HPDE6-E6E7 (cell line): ENCODE data around the gene VAMP4.

ENCODE experiments used
- DNase-seq: peaks from one replicate; pipeline ENCODE4 v3.0.0; 2011; ENCODE audit warnings: missing footprints; ENCODE audit errors: extremely low spot score

VAMP4 gene, protein sequence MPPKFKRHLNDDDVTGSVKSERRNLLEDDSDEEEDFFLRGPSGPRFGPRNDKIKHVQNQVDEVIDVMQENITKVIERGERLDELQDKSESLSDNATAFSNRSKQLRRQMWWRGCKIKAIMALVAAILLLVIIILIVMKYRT

DNA sequence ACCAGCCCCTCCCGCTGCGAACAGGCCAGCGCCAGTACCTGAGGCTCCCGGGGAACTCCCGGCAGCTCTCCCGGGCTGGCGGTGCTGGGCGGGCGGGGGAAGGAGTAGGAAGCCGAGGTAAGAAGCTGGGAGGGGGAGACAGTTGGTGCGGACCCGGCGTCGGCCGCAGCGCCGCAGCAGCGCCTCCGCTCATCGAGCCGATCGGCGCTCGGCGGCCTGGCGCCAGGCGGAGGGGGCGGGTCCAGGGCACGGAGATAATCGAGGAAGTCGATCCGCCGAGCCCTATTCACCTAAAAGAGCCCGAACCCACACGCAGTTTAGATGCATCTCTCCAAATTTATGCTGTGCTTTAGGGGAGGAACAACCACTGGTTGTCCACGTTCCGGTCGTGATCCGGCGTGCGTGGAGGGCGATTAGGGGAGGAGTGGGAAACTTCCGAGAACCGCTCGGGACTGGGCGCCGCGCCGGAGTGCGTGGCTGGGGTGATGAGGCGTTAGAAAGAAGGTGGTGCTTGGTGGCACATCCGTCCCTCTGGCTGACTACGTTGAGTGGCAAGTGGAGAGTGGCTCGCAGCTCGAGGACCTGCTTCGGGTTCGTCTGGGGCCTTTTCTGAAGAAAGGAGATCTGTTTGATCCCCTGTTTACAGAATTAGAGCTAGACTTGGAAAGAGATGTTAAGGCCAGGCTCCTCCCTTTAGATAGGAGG lies at the start of gene VAMP4:
VAMP4 (minus strand) TSS at position 194 of the 705 bp plus-strand sequence. CDS start 3,651 bp downstream, outside the sequence.
- DNase-seq: peak; percentile 59

DNA sequence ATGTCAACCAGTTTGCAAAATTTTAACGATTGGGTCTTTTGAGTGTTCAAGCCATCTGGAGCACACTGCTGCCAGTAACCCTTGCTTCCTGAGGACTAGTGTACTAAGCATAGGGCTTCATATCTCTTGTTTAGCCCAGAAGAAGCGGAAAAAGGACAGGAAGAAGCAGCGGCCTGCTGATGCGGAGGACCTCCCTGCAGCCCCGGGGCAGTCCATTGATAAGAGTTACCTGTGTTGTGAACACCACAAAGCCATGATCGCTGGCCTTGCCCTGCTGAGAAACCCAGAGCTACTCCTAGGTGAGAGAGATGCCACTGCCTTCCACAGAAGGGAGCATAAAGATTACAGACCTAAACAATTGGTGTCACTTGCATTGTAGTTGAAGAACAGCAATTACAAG lies 48.5 kb upstream of the VAMP4 start:
- DNase-seq: no peak

DNA sequence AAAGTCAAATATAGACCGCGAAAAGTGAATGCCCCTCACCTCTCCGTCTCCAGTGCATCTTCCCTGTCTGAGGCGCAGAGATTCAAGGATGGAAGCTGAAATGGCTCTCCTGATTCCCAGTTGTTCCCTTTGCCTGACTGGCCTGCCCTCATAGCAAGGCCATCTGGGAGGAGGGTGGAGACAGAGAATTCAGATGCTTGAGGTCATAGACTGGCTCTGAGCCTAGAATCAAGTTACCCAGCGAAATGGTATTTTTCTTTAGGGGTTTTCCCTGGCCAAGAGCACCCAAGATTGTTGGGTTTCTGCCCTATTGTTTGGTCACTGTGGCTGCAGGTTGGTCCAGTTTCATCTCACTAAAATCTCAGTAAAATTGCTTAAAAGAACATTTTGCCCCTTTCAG lies 46.8 kb upstream of the VAMP4 start:
- no peak for DNase-seq

DNA sequence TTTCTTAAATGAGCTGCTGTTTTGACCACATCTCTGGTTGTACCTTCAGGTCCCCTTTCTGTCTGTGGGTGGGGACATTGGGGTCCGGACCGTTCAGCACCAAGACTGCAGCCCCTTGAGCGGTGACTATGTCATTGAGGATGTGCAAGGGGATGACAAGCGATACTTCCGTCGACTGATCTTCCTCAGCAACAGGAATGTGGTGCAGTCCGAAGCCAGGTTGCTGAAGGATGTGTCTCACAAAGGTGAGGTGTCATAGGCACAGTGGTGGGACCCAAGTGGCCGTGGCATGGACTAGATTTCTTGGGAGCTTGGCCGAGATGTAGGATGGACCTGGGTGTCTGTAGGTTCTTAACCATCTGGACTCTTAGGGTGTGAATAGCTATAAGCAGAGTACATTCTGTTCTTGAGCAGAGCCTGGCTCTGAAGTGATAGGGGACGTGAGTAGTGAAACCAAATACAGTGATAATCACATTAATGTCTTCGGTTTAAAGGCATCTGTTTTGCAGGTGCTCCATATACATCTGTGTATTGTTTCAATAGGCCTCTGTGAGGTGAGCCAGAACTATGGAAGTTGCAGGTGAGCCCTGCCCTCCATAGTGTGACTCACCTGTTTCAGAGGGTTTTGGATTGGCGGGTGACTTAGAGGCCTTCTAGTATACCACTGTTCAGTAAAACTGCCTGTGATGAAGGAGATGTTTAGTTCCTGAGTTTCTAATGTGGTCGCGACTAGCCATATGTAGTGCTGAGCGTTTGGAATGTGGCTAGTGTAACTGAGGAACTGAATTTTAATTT lies 46.0 kb upstream of the VAMP4 start:
- DNase-seq: no peak

DNA sequence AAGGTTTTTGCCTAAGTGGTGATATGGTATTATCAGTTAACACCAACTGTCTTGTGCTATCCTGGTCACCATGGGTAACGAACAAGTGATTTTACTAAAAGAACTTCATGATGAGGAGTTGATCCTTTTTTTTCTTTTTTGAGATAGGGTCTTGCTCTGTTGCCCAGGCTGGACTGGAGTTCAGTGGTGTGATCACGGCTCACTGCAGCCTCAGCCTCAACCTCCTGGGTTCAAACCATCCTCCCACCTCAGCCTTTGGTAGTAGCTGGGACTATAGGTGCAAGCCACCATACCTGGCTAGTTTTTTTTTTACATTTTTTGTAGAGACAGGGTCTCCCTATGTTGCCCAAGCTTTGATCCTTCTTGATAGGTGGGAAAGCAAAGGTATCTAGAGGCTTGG lies 44.7 kb upstream of the VAMP4 start:
- DNase-seq: no peak

DNA sequence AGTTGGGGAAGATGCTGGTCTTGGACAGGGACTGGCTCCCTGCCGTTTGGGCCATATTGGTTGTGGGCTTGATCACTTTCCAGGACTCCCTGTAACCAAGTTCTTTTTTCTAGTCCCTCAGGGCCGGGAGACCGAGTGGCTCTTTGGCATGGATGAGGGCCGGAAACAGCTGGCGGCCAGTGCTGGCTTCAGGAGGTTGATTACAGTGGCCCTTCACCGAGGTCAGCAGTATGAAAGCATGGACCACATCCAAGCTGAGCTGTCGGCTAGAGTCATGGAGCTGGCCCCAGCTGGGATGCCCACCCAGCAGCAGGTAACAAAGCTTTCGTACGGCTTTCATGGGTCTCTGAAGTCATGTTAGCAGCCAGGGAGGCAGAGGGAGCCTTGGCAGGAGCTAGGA lies 43.9 kb upstream of the VAMP4 start:
- no peak for DNase-seq

DNA sequence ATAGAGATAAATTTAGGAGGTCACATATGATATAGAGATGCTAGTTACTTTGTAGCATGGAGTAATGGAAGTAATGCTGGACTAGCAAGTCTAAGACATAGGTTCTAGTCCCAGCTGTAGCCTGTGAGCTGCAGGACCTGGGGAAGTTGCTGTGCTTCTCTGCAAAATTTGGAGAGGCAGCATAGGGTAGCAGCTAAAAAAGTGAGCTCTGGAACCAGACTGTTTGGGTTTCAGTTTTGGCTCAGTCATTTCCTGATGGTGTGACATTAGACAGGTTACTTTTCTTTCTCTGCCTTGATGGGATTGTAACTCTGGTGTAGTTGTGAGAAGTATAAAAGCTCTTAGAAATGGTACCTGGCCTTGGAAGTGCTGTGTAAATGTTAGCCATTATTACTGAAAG lies 42.9 kb upstream of the VAMP4 start:
- no peak for DNase-seq

DNA sequence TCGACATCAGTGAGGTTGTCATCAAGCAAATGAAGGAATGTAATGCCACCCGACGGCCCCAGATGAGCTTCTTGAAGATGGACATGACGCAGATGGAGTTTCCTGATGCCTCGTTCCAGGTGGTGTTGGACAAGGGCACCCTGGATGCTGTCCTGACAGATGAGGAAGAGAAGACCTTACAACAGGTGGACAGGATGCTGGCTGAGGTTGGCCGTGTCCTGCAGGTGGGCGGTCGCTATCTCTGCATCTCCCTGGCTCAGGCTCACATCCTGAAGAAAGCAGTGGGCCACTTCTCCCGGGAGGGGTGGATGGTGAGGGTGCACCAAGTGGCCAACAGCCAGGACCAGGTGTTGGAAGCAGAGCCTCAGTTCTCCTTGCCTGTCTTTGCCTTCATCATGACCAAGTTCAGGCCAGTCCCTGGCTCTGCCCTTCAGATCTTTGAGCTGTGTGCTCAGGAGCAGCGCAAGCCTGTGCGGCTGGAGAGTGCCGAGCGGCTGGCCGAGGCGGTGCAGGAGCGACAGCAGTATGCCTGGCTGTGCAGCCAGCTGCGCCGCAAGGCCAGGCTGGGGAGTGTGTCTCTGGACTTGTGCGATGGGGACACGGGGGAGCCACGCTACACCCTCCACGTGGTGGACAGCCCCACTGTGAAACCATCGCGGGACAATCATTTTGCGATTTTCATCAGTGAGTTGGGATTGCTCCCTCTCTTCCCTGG lies 42.1 kb upstream of the VAMP4 start:
- no peak for DNase-seq

DNA sequence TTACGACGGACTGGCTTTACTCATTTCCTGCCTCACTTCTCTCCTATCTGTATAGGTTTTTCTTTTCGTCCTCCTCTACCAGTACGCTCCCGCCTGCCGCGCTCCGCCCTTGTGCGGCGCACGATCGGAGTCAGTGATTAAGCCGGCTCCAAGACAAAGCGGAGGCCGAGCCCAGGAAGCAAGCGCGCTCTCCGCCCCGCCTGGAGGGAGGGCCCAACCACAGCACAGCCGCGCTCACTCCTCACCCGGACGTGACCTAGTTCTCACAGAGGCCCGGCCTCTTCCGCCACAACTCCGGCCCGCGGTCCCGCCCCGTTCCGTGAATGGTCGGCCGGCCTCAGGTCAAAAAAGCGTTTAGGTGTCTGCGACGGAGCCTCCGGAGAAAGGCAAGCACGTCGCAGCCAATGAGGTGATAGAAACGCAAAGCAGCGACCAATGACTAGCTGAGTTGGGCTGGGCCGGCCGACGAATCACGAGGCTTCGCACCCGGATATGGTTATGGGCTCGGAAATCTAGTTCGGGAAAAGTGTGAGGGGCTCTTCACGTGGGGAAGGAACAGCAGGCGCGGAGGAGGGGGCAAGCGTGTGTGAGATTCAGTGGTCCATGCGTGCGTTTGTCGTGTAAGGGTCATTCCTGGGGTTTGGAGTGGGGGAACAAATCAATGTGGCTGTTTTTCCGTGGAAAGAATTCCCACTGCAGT lies 39.5 kb upstream of the VAMP4 start, which contains the start of gene METTL13:
METTL13 (plus strand) TSS at position 485 of the 700 bp plus-strand sequence. CDS start 308 bp downstream, outside the sequence.
- DNase-seq: peak; percentile 98

DNA sequence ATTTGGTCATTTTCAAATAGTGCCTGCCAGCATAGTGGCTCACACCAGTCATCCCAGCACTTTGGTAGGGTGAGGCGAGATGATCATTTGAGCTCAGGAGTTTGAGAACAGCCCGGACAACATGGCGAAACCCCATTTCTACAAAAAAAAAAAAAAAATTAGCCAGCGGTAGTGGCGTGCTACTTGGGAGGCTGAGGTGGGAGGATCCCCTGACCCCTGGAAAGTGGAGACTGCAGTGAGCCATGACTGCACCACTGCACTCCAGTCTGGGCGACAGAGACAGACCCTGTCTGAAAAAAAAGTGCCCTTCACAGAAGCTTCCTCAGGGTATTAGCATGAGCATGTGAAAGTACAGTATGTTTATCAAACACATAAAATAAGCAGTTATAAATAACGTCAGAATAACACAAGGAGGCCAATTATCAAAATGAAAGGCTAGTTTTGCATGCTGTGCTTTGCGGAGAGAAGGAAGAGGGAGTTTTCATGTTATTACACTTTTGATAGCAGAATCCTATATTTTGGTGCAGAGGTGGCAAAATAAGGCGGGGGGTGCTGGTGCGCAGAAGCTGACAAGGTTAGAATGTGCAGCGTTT lies 38.8 kb upstream of the VAMP4 start:
- no peak for DNase-seq

DNA sequence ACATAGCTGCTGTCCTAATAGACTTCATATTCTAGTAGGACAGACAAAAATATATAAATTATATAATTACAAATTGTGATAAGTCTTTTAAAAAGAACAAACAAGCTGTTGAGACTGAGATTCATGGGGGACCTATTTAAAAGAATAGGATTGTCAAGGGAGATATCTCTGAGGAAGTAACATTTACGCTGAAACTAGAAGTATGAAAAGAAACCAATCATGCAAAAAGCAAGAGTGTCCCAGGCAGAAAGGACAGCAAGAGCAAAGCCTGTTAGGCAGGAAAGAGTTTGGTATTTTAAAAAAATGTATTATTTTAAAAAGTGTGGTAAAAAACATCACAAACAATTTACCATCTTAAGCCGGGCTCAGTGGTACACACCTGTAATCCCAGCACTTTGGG lies 30.4 kb upstream of the VAMP4 start:
- DNase-seq: no peak

DNA sequence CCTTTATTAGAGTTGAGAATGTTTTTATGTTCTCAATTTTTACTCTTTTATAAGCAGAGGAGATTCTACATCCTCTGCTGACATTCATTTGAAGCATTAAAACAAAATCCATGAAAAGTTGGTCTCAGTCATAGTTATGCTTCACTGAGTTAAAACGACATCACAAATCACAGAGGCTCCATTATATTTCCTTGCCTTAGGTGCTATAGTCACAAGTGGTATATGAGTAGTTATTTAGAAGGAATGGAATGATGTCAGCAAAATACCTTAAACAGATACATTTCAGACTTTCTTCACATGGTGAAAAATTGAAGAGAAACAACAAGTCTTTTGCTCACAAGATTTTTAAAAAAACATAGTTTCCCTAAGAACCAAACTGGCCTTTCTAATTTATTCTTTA lies 27.9 kb upstream of the VAMP4 start:
- no peak for DNase-seq

DNA sequence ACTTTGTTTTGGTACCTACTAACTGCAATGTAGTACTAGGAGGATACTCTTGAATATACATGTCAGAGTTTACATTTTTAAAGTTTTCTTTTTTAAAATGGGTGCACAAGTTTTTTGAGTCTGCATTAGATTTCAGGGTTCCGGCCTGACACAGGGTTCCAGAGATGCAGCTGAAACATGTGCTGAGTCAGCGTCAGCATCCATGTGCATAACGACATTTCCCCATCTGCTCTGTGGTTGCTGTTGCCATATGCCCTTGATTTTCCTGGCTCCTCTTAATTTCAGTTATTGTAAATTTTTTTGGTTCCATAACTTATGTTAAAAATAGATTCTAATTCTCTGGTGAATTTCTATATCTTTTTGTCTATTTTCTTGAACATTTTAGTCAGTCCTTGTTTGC lies 27.3 kb upstream of the VAMP4 start:
- no peak for DNase-seq

DNA sequence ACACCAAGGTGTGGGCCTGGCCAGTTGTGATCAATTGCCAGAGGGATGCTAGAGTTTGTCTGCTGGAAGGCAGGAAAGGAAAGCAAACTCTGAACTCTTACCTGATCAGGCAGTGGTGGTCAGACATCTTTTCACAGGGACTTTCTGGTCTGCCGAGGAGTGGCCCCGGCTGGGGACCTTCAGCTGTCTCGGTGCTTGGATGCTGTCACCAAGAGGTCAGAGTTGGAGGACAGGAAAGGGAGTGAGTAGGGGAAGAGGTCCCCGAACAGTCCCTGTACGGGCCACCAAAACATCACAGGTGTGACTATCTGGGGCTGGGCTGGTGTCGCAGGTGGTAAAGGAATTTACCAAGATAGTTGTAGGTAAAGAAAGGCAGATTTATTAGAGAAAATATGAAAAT lies 21.9 kb upstream of the VAMP4 start:
- DNase-seq: no peak

DNA sequence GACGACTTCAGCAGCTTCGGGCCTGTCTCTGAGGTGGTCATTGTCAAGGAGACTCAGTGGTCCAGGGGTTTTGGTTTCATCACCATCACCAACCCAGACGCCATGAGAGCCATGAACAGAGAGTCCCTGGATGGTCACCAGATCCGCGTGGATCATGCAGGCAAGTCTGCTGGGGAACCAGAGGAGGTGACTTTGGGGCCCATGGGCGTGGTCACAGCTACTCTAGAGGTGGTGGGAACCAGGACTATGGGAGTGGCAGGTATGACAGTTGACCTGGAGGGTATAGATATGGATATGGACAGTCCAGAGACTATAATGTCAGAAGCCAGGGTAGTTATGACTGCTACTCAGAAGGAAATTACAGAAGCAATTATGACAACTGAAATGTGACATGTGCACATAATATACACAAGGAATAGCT lies 20.3 kb upstream of the VAMP4 start:
- DNase-seq: no peak

DNA sequence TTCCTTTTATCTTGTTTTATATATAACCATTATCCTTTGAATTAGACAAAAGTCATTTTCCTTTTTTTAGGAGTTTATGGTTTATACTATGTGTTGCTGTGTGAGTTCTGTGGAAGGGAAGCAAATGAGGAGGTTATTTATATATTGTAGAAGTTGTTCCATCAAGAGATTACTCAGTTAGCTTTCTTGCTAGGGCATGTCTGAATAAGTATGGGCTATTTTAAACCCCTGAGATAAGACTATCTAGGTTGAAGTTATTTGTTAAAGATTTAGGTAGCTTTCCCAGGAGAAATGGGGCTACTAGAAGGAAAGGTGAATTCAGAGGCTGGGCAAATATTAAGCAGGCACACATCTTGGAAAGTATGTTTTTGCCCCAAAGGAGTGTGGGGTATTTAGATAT lies 16.1 kb upstream of the VAMP4 start:
- DNase-seq: no peak

DNA sequence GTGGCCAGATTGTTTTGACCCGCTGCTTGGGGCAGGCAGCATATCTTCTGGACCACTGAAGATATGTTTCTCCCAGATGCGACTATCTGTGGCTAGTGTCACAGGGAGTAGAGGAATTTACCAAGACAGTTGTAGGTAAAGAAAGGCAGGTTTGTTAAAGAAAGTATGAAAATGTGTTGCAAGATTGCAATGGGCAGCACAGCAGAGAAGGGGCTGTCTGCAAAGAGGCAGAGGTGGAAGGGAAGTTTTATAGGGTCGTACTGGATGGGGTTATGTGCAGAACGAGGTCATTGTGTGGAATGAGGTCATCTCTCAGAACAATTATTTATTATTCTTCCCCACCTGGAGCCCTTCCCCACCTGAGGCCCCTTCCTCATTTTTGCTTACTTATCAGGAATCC lies 15.0 kb upstream of the VAMP4 start:
- DNase-seq: no peak

DNA sequence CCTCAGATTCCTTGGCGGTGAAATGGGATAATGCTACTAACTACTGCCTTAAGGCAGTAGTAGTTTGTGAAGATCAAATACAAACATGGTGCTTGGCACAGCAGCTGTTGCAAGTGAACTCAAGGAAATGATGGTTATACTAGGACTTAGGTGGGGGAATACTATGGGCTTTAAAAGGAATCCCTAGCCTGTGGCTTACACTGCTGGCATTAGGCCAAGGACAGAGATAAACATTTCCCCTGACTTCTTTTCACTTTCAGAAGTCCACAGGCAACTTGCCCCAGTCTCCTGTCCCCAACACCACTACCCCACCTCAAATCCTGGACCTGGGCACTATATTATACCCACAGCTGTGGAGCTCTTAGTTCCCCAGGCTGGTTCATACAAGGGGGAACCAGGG lies 13.1 kb upstream of the VAMP4 start:
- DNase-seq: no peak

DNA sequence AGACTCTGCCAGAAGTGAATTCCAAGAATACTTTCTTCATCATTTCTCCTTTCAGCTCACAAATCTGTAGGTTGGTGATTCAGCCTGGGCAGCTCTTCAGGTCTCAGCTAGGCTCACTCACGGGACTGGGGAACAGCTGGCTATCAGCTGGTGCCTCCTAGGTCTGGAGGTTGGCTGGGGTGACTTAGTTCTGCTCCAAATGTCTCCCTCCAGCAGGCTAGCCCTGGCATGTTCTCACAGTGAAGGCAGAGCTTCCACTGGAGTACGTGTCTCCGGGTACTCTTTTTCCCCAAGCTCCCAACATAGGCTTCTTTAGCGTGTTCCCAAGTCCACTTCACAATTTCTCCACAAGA lies 12.5 kb upstream of the VAMP4 start:
- DNase-seq: no peak

DNA sequence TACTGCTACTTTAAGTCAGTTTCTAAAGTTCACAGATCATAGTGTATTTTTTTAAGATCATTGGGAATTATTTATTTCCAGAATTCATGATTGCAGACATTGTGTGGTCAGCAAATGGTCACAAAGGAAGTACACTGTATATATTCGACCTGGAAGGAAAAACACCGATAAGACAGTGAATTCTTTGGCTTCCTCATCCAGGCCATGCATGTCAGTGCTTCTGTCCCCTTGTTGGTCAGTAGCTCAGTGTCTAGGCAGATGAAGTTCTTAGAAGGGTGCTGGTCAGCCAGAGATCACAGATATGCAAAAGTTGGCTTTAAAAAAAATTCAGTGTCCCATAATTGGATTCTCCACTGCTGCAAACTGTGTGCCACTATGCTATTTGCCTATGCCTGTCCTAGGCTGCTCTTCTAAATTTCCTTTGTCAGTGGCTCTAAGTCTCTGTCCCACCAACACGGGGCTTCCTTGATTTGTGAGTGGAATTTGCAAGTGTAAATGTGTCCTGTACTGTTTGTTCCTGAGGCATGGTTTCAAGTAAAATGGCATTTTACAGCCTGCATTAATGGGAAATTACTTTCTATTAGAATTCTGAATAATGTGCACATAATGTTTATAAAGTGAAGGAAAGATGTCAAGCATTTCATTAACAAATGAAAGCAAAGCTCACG lies 12.0 kb upstream of the VAMP4 start:
- no peak for DNase-seq

DNA sequence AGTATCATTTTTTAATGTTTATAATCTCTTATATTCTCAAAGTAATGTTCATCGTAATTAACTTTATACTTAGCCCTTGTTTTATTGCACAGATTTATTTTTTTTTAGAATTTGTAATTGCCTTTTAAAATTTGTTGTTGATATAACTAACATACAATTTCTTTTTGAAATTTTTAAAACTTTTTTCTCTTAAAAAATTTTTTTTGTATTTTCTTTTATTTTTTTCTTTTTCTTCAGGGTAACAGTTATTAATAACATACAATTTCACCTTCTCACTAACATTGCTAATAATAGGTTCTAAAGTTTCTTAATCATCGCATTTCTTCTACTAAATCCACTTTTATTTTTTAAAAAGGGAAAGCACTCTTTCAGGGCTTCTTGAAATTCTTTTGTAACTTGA lies 11.3 kb upstream of the VAMP4 start:
- DNase-seq: no peak
